Endodermal cell (in vitro differentiated cells): ENCODE data around the gene ACAD9. TPM values are rescaled to one million over a fixed set of nuclear protein-coding genes. Genes with fewer than 3 reads are reported as not detected.

Experiments used
- DNase-seq: peaks from one replicate; pipeline ENCODE4 v3.0.0-alpha.2; 2017
- H3K27ac ChIP-seq: 2 replicates; pipeline ENCODE4 v1.5.1; 2013; ENCODE audit warnings: mild to moderate bottlenecking, low read depth, low read length, moderate library complexity
- H3K27me3 ChIP-seq: 2 replicates; pipeline ENCODE4 v1.6.1; 2013; ENCODE audit warnings: mild to moderate bottlenecking, low read length, moderate library complexity; ENCODE audit not compliant: insufficient read depth, control insufficient read depth, poor library complexity, severe bottlenecking
- H3K36me3 ChIP-seq: 2 replicates; pipeline ENCODE4 v1.7.0; 2013; ENCODE audit warnings: mild to moderate bottlenecking, low read length, moderate library complexity; ENCODE audit not compliant: control insufficient read depth, insufficient read depth
- H3K4me1 ChIP-seq: one replicate; pipeline ENCODE4 v1.7.0; 2013; ENCODE audit warnings: low read length; ENCODE audit not compliant: control insufficient read depth, insufficient read depth
- H3K4me3 ChIP-seq: 2 replicates; pipeline ENCODE4 v1.5.1; 2013; ENCODE audit warnings: mild to moderate bottlenecking, low read length, moderate library complexity
- H3K9ac ChIP-seq: 2 replicates; pipeline ENCODE4 v1.6.1; 2013; ENCODE audit warnings: mild to moderate bottlenecking, low read length, moderate library complexity; ENCODE audit not compliant: poor library complexity, severe bottlenecking; ENCODE audit errors: extremely low read depth
- H3K9me3 ChIP-seq: 2 replicates; pipeline ENCODE4 v1.6.1; 2013; ENCODE audit warnings: mild to moderate bottlenecking, low read length, moderate library complexity; ENCODE audit not compliant: control insufficient read depth
- H3K27ac Mint-ChIP-seq: 2 replicates; pipeline ENCODE4 v1.8.0; 2020; ENCODE audit warnings: mixed read lengths
- H3K27me3 Mint-ChIP-seq: 2 replicates; pipeline ENCODE4 v1.8.0; 2021; ENCODE audit warnings: mild to moderate bottlenecking, mixed read lengths; ENCODE audit not compliant: insufficient read depth
- H3K36me3 Mint-ChIP-seq: 2 replicates; pipeline ENCODE4 v1.8.0; 2020; ENCODE audit warnings: low read depth, mixed read lengths
- H3K4me1 Mint-ChIP-seq: 2 replicates; pipeline ENCODE4 v1.8.0; 2020; ENCODE audit warnings: mixed read lengths
- H3K4me3 Mint-ChIP-seq: 2 replicates; pipeline ENCODE4 v1.8.0; 2020; ENCODE audit warnings: mild to moderate bottlenecking, moderate library complexity, mixed read lengths
- H3K9me3 Mint-ChIP-seq: 2 replicates; pipeline ENCODE4 v1.8.0; 2020; ENCODE audit warnings: mild to moderate bottlenecking, mixed read lengths
- WGBS, 2 experiments: methylation state at CpG; one replicate each; pipeline versions ENCODE4 v1.1.5 to v1.1.7; 2013; ENCODE audit warnings: missing lambda C conversion rate in 2 of 2, mixed read lengths in 1 of 2; ENCODE audit not compliant: insufficient coverage in 1 of 2, insufficient read length in 1 of 2; 5-methylcytosine and 5-hydroxymethylcytosine counted together
- total RNA-seq, 2 donors: library from RNA; stranded (reverse); fragmentation: NEBNext Ultra II Directional in 1 of 2; extraction: Animal tissue kit (Norgen Biotek cat#: 25700) in 1 of 2; gene quantifications; 2 replicates in 1 of 2; 3 replicates in 1 of 2; pipeline ENCODE4 v1.2.1, GENCODE V29; 2021
- TF ChIP-seq, protein P1 (sequence below): fragments of 200-600 bp; sonication (generic); conservative IDR thresholded peaks from 2 replicates; pipeline ENCODE4 v1.5.0; 2021; ENCODE audit warnings: antibody characterized with exemption, mild to moderate bottlenecking

ACAD9 gene
- total RNA-seq, 2 donors from 2014 or later: 48.0 to 52.1 TPM

DNA sequence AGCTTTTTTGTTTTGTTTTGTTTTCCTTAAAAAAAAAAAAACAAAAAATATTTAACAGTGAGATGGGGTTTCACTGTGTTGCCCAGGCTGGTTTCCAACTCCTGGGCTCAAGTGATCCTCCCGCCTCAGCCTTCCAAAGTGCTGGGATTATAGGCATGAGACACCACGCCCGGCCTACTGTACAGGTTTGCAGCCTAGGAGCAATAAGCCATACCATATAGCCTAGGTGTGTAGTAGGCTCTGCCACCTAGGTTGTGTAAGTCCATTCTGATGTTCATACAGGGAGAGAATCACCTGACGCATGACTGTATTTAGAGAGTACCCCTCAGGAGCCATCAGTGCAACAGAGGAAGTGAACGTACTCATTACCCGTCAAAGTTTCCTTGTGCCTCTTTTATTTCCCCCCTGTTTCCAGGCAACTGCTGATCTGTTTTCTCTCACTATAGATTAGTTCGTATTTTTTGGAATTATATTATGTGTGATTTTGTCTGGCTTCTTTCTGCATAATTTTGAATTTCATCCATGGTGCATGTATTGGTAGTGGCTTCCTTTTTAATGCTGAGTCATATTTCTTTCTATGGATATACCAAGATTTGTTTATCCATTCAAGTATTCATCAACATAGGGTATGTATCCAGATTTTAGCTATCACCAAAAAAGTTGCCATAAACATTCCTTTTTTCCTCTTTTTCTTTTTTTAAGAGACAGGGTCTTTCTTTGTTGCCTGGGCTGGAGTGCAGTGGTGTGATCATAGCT is 9.9 kb downstream of the ACAD9 start:
- Histone ChIP-seq H3K36me3 (peaks cover 43% of the 10 kb centered on the region), H3K27me3 (no peaks in the 10 kb centered on the region), H3K9me3 (no peaks in the 10 kb centered on the region), H3K4me1 (no peaks in the 10 kb centered on the region), H3K4me3 (no peak overlapping the region), H3K27ac (no peak overlapping the region), H3K9ac (no peak overlapping the region)
- H3K27ac Mint-ChIP-seq: no peak overlapping the region
- no peaks in the 10 kb centered on the region for H3K27me3 Mint-ChIP-seq
- no peak for DNase-seq
- peaks cover 42% of the 10 kb centered on the region for H3K36me3 Mint-ChIP-seq
- no peaks in the 10 kb centered on the region for H3K4me1 Mint-ChIP-seq
- TF ChIP-seq, protein P1, sequence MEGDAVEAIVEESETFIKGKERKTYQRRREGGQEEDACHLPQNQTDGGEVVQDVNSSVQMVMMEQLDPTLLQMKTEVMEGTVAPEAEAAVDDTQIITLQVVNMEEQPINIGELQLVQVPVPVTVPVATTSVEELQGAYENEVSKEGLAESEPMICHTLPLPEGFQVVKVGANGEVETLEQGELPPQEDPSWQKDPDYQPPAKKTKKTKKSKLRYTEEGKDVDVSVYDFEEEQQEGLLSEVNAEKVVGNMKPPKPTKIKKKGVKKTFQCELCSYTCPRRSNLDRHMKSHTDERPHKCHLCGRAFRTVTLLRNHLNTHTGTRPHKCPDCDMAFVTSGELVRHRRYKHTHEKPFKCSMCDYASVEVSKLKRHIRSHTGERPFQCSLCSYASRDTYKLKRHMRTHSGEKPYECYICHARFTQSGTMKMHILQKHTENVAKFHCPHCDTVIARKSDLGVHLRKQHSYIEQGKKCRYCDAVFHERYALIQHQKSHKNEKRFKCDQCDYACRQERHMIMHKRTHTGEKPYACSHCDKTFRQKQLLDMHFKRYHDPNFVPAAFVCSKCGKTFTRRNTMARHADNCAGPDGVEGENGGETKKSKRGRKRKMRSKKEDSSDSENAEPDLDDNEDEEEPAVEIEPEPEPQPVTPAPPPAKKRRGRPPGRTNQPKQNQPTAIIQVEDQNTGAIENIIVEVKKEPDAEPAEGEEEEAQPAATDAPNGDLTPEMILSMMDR: no peak
- 93 to 94% methylated on average over 5 to 7 of the region's 7 CpGs for WGBS, 2 experiments
- H3K4me3 Mint-ChIP-seq: no peak overlapping the region
- H3K9me3 Mint-ChIP-seq: no peaks in the 10 kb centered on the region

DNA sequence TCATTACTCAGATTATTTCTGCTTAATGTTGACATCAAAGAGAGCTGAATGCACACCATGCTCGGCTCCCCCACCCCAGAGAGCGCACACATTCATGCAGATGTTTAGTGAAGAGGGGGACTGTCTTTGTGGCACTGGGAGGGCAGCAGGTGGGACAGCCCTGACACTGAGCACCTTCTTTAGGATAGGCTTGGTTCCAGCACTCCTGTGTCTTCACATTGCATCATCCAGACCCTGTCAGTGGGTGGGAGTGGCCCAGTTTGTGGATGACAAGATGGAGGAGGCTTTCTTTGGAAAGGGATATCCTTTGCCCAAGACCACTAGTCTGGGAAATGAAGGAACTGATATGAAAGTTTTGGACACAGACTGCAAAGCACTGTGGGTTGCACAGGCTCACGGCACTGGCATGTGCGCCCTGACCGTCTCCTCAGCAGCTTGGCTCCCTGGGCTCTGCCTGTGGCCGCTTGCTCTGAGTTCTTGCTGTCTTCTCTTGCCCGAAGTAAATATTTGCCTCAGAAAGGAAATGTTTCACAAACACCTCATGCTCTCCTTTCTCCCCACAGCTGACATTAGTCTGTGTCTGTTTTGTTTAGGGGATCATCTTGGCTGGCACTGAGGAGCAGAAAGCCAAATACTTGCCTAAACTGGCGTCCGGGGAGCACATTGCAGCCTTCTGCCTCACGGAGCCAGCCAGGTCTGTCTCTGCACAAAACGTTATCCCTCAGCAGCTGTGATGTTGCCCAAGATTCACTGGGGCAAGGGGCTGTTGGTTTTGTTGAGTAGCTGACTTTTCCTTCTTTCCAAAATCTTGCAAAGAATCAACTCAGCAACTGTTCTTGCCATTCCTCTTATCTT is 16.6 kb downstream of the ACAD9 start:
- Histone ChIP-seq H3K4me3 (no peak overlapping the region), H3K27ac (peak overlapping the region; percentile 44), H3K9ac (no peak overlapping the region), H3K4me1 (no peaks in the 10 kb centered on the region), H3K27me3 (no peaks in the 10 kb centered on the region), H3K36me3 (peaks cover 69% of the 10 kb centered on the region), H3K9me3 (no peaks in the 10 kb centered on the region)
- Mint-ChIP-seq H3K4me3 (no peak overlapping the region), H3K27ac (no peak overlapping the region), H3K27me3 (no peaks in the 10 kb centered on the region), H3K4me1 (no peaks in the 10 kb centered on the region), H3K36me3 (peaks cover 78% of the 10 kb centered on the region), H3K9me3 (no peaks in the 10 kb centered on the region)
- TF ChIP-seq, protein P1: no peak
- no peak for DNase-seq
- whole genome bisulfite sequencing, 2 experiments: 88 to 90% methylated on average over 9 to 11 of the region's 11 CpGs

DNA sequence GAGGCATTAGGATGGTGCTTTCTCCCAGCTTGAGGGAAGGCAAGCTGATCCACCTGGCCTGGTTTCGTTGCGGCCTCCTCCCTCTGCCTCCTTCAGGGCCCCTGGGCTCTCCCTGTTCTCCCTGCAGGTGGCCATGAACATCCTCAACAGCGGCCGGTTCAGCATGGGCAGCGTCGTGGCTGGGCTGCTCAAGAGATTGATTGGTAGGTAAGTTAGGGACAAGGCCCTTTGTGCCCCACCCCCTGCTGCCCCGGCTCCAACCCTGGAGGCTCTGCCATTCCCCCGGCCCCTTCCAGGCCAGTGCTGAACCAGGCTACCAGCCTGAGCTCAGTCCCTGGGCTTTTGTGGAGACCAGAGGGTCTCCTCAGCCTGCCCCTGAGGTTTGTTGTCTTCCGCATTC is 23.0 kb downstream of the ACAD9 start:
- no peaks in the 10 kb centered on the region for H3K4me1 Mint-ChIP-seq
- peaks cover 81% of the 10 kb centered on the region for H3K36me3 Mint-ChIP-seq
- H3K36me3 ChIP-seq: peaks cover 90% of the 10 kb centered on the region
- H3K9ac ChIP-seq: no peak overlapping the region
- H3K4me3 Mint-ChIP-seq: no peak overlapping the region
- no peak overlapping the region for H3K27ac ChIP-seq
- no peaks in the 10 kb centered on the region for H3K9me3 ChIP-seq
- no peaks in the 10 kb centered on the region for H3K4me1 ChIP-seq
- DNase-seq: no peak
- H3K27ac Mint-ChIP-seq: no peak overlapping the region
- H3K27me3 ChIP-seq: no peaks in the 10 kb centered on the region
- 93 to 97% methylated on average over 3 to 9 of the region's 9 CpGs for WGBS, 2 experiments
- H3K9me3 Mint-ChIP-seq: no peaks in the 10 kb centered on the region
- no peak overlapping the region for H3K4me3 ChIP-seq
- TF ChIP-seq, protein P1: no peak
- no peaks in the 10 kb centered on the region for H3K27me3 Mint-ChIP-seq
